Endothelial cell (in vitro differentiated cells): ENCODE measurements around the gene KPNB1. TPM values are rescaled to one million over a fixed set of nuclear protein-coding genes. Genes with fewer than 3 reads are reported as not detected.

Experiments used
- DNase-seq: peaks from one replicate; pipeline ENCODE4 v3.0.0; 2021; ENCODE audit warnings: low spot score
- H3K27ac Mint-ChIP-seq: one replicate; pipeline ENCODE4 v1.8.0; 2021; ENCODE audit warnings: mixed read lengths, inconsistent platforms; ENCODE audit not compliant: unreplicated experiment
- H3K27me3 Mint-ChIP-seq: one replicate; pipeline ENCODE4 v1.8.0; 2021; ENCODE audit warnings: mild to moderate bottlenecking, moderate library complexity, mixed read lengths, inconsistent platforms; ENCODE audit not compliant: unreplicated experiment
- H3K36me3 Mint-ChIP-seq: one replicate; pipeline ENCODE4 v1.8.0; 2021; ENCODE audit warnings: mild to moderate bottlenecking, low read depth, mixed read lengths, inconsistent platforms; ENCODE audit not compliant: unreplicated experiment
- H3K4me1 Mint-ChIP-seq: one replicate; pipeline ENCODE4 v1.8.0; 2021; ENCODE audit warnings: mild to moderate bottlenecking, mixed read lengths, inconsistent platforms; ENCODE audit not compliant: unreplicated experiment
- H3K4me3 Mint-ChIP-seq: one replicate; pipeline ENCODE4 v1.8.0; 2021; ENCODE audit warnings: mild to moderate bottlenecking, mixed read lengths, inconsistent platforms; ENCODE audit not compliant: unreplicated experiment
- H3K9me3 Mint-ChIP-seq: one replicate; pipeline ENCODE4 v1.8.0; 2021; ENCODE audit warnings: mixed read lengths, inconsistent platforms; ENCODE audit not compliant: unreplicated experiment
- total RNA-seq: library from RNA; stranded (reverse); fragmentation: NEBNext Ultra II Directional; extraction: Animal tissue kit (Norgen Biotek cat#: 25700); gene quantifications from one replicate; pipeline ENCODE4 v1.2.1, GENCODE V29; 2021; ENCODE audit not compliant: unreplicated experiment
- TF ChIP-seq, protein P1 (sequence below): fragments of 200-600 bp; sonication (generic); IDR thresholded peaks from one replicate; pipeline ENCODE4 v1.5.0; 2021; ENCODE audit warnings: antibody characterized with exemption; ENCODE audit not compliant: unreplicated experiment

The KPNB1 gene
- total RNA-seq, 1 donor from 2014 or later = 376 TPM

DNA sequence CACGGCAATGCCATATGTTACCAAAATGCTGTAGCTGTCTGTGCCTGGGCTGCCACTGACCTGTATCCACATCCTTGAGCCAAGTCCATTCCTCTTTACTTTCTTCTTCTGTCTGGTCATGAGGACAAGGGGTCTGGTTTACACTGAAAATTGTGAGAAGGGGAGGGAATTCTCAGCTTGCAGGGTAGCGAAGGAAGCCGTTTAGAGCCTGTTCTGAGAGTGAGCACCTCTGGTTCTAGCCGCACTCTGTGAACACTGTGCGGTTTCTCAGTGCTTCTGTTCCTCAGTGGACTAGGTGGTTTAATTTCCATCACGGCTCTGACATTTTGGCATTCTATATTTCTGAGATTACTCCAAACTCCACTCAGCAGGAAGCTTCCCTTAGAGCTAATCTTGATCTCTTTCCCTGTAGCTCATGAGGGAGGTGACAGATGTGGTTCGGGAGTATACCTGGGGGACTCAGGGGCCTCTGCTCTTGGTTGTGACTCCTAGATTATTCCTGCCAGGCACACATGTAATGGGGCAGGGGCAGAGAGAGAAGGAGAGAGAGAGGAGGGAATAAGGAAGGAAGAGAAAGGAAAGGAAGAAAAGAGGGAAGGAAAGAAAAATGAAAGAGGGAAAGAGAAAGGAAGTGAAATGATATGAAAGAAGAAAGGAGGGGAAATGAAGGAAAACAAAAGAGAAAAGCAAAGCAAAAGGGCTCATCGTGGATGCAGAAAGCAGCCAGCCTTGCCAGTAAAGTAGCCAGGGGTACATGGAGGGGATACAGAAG lies 69.1 kb downstream of the KPNB1 start:
- no peak overlapping the region for H3K27ac Mint-ChIP-seq
- no peak for DNase-seq
- H3K4me3 Mint-ChIP-seq = no peak overlapping the region
- TF ChIP-seq, protein P1, sequence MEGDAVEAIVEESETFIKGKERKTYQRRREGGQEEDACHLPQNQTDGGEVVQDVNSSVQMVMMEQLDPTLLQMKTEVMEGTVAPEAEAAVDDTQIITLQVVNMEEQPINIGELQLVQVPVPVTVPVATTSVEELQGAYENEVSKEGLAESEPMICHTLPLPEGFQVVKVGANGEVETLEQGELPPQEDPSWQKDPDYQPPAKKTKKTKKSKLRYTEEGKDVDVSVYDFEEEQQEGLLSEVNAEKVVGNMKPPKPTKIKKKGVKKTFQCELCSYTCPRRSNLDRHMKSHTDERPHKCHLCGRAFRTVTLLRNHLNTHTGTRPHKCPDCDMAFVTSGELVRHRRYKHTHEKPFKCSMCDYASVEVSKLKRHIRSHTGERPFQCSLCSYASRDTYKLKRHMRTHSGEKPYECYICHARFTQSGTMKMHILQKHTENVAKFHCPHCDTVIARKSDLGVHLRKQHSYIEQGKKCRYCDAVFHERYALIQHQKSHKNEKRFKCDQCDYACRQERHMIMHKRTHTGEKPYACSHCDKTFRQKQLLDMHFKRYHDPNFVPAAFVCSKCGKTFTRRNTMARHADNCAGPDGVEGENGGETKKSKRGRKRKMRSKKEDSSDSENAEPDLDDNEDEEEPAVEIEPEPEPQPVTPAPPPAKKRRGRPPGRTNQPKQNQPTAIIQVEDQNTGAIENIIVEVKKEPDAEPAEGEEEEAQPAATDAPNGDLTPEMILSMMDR = no peak
- H3K4me1 Mint-ChIP-seq = peaks cover 15% of the 10 kb centered on the region
- peaks cover 17% of the 10 kb centered on the region for H3K27me3 Mint-ChIP-seq
- no peaks in the 10 kb centered on the region for H3K9me3 Mint-ChIP-seq
- H3K36me3 Mint-ChIP-seq = no peaks in the 10 kb centered on the region

DNA sequence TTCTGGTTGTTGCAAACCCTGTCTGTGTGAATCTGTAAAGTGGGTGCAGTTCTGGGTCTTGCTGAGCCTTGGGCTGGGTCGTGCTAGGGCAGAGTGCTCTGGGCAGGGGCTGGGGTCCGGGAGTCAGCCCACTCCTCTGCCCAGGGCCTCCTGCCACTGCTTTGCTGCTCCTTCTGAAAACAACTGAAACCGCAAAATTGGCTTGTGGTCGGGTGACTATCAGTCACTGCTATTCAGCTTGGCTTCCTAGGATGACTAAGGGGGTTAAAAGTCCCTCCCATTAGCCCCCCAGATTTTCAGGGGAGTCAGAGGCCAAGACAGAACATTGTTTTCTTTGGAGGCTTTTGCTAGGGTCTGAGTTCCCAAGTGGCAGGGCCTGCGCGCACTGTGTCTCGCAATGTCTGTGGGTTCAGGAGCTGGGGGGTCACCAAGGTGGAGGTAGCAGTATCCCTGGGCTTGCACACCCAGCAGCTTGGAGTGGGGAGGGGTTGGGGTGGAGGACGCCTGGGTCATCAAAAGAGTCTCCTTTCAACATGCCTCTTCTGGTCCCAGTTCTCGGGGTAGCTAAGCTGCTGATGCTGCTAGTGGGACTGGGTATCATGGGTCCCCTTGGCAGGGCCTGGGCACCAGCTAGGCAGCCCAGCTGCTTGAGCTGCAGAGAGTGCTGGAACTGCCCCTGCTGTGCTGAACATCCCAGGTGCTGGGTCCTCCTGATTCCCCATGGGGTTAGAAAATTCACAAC lies 69.9 kb downstream of the KPNB1 start:
- Mint-ChIP-seq H3K36me3 (no peaks in the 10 kb centered on the region), H3K27me3 (peaks cover 18% of the 10 kb centered on the region), H3K4me1 (peaks cover 15% of the 10 kb centered on the region), H3K27ac (no peak overlapping the region), H3K9me3 (no peaks in the 10 kb centered on the region), H3K4me3 (no peak overlapping the region)
- TF ChIP-seq, protein P1 = no peak
- DNase-seq = no peak

DNA sequence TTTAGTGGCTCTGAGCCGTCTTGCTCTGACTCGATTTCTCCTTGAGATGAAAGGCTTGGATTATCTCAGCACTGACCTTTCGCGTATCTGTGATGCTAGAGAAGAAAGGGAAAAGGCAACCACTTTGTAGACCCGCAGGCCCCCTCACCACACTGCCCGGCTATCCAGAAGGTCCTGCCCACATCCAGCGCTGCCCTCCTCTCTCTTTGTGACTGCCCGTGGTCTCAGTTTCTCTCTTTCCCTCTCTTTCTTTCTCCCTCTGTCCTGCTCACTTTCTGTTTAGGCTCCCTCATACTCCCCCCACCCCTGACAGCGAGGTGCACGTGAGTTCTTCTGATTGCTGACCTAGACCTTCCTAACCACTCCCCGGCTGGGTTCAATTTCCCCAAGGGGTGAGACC lies 70.5 kb downstream of the KPNB1 start:
- Mint-ChIP-seq H3K9me3 (no peaks in the 10 kb centered on the region), H3K27me3 (peaks cover 19% of the 10 kb centered on the region), H3K27ac (no peak overlapping the region), H3K4me1 (peaks cover 22% of the 10 kb centered on the region), H3K36me3 (no peaks in the 10 kb centered on the region), H3K4me3 (no peak overlapping the region)
- no peak for DNase-seq
- TF ChIP-seq, protein P1 = no peak

DNA sequence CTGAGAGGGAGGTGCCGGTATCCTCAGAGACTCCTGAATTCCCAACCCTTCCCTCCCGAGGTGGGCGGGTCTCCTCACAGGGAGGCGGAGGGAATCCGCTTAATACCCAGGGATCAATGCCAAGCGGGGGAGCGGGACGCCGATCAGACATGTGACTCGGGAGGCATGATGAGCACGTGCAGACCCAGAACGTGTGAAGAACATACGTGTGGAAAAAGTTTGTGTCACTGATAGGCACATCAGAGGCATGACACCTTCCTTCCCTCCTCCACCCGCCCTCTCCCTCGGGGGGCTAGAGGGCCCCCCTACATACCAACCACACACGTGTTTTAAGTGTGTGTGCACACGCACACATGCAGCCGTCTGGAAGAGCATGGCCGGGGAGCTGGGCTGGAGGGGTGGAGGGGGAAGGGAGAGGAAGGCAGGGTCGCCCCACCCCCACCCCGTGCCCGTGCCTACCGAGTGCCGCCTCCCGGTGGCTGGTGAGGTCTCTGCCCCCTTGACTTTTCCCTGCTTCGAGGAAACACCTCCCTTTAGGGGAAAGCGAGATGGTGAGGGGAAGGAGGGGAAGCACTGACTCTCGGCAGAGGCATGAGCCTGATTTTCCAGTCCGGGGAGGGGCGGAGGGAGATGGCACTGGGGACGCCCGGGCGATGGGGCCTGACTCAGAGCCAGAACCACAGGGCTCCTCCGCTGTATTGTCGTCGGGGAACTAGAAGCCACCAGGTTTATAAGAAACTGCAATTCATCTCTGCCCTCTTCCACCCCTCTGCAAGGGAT lies 71.2 kb downstream of the KPNB1 start:
- H3K36me3 Mint-ChIP-seq = no peaks in the 10 kb centered on the region
- H3K4me1 Mint-ChIP-seq = peaks cover 22% of the 10 kb centered on the region
- no peak overlapping the region for H3K27ac Mint-ChIP-seq
- no peak for DNase-seq
- H3K27me3 Mint-ChIP-seq = peaks cover 16% of the 10 kb centered on the region
- H3K9me3 Mint-ChIP-seq = no peaks in the 10 kb centered on the region
- no peak overlapping the region for H3K4me3 Mint-ChIP-seq
- TF ChIP-seq, protein P1 = no peak
